Common myeloid progenitor, CD34-positive (primary cell): ENCODE results near the gene BICRAL. TPM values are rescaled to one million over a fixed set of nuclear protein-coding genes. Genes with fewer than 3 reads are reported as not detected.
"Not testable (repeated sequence)": the region's sequence is repeated elsewhere in the genome, so short reads cannot be mapped to it uniquely, and the experiment has no call there.

ENCODE experiments used
- CTCF ChIA-PET: fragments of 350-600 bp; sonication (Branson Sonifier 250); formaldehyde crosslinking; loops from one replicate; lab custom pipeline; 2021; ENCODE audit warnings: antibody characterized with exemption; lab: Charles Lee
- POLR2A ChIA-PET: fragments of 350-600 bp; sonication (Branson Sonifier 250); formaldehyde crosslinking; loops from one replicate; lab custom pipeline; 2021; ENCODE audit warnings: antibody characterized with exemption; lab: Charles Lee
- DNase-seq, 3 donors: peaks; one replicate each; pipeline versions ENCODE4 v3.0.0 to v3.0.0-alpha.2; 2013
- H3K27ac ChIP-seq, 2 experiments: 1 replicate in 1 of 2; 2 replicates in 1 of 2; pipeline ENCODE4 v1.7.0; 2013; ENCODE audit warnings: inconsistent platforms in 2 of 2, low read length in 2 of 2, mild to moderate bottlenecking in 2 of 2, low read depth in 1 of 2, moderate library complexity in 1 of 2; ENCODE audit not compliant: severe bottlenecking in 2 of 2, insufficient read depth in 1 of 2, poor library complexity in 1 of 2
- H3K27me3 ChIP-seq, 5 experiments: replicated peaks in 2 of 5; 1 replicate in 3 of 5; 2 replicates in 2 of 5; pipeline versions ENCODE4 v1.6.1 to v1.7.0; 2013; ENCODE audit warnings: low read length in 4 of 5, mild to moderate bottlenecking in 2 of 5, moderate library complexity in 2 of 5, inconsistent platforms in 1 of 5; ENCODE audit not compliant: insufficient read depth in 5 of 5, control insufficient read depth in 4 of 5
- H3K36me3 ChIP-seq, 4 experiments: 1 replicate in 2 of 4; 2 replicates in 2 of 4; pipeline versions ENCODE4 v1.6.1 to v1.7.0; 2013; ENCODE audit warnings: low read length in 3 of 4, control low read depth in 1 of 4, mild to moderate bottlenecking in 1 of 4; ENCODE audit not compliant: control insufficient read depth in 4 of 4, insufficient read depth in 4 of 4
- H3K4me1 ChIP-seq, 4 experiments: 1 replicate in 3 of 4; 2 replicates in 1 of 4; pipeline versions ENCODE4 v1.6.1 to v1.7.1; 2013; ENCODE audit warnings: low read length in 3 of 4, mild to moderate bottlenecking in 3 of 4, control low read depth in 1 of 4, inconsistent platforms in 1 of 4, moderate library complexity in 1 of 4; ENCODE audit not compliant: control insufficient read depth in 4 of 4, insufficient read depth in 4 of 4; ENCODE audit errors: control extremely low read depth in 1 of 4
- H3K4me3 ChIP-seq, 7 experiments: 1 replicate in 4 of 7; 2 replicates in 3 of 7; pipeline versions ENCODE4 v1.5.1 to v1.7.0; 2013; ENCODE audit warnings: mild to moderate bottlenecking in 7 of 7, low read length in 6 of 7, moderate library complexity in 6 of 7, inconsistent platforms in 2 of 7, low read depth in 2 of 7, control low read depth in 1 of 7; ENCODE audit not compliant: insufficient read depth in 4 of 7, control insufficient read depth in 1 of 7; ENCODE audit errors: extremely low read depth in 1 of 7
- H3K9me3 ChIP-seq, 5 experiments: 1 replicate in 4 of 5; 2 replicates in 1 of 5; pipeline versions ENCODE4 v1.6.1 to v1.7.1; 2013; ENCODE audit warnings: low read length in 4 of 5, mild to moderate bottlenecking in 2 of 5, inconsistent platforms in 1 of 5, low read depth in 1 of 5, moderate library complexity in 1 of 5; ENCODE audit not compliant: control insufficient read depth in 4 of 5, insufficient read depth in 2 of 5; ENCODE audit errors: control extremely low read depth in 1 of 5
- WGBS: methylation state at CpG from one replicate; pipeline ENCODE4 v1.1.5; 2013; ENCODE audit not compliant: insufficient coverage; 5-methylcytosine and 5-hydroxymethylcytosine counted together
- polyA plus RNA-seq: library from polyadenylated mRNA; unstranded; fragments of 120-200 nt; gene quantifications from one replicate; pipeline ENCODE4 v1.2.1, GENCODE V29; 2013

The BICRAL gene
- 13.4 TPM for polyA plus RNA-seq

- ChIA-PET CTCF (interaction anchor here (0.6 to 2.1 kb wide), 10 partner anchors 9 to 97 kb away, joined by 3 to 9 read pairs (median 3); partner anchors contain the start of gene RPL7L1), POLR2A (interaction anchor here (0.6 to 6.4 kb wide), 13 partner anchors 9 to 99 kb away, joined by 3 to 84 read pairs (median 4); partner anchors contain the start of genes RPL7L1 and TBCC)
- no peaks in the 10 kb centered on the region for H3K27me3 ChIP-seq
- peak within 1 kb of the TSS; percentile 98 to 99 for H3K27ac ChIP-seq
- H3K4me1 ChIP-seq: peaks cover 22 to 56% (median 39%) of the 10 kb centered on the region in 4 experiments
- no peaks in the 10 kb centered on the region for H3K9me3 ChIP-seq
- 0% methylated on average over 26 of the region's 70 CpGs for WGBS
- DNase-seq: peak; percentile 85 to 91 (median 91)
- H3K4me3 ChIP-seq: peak within 1 kb of the TSS; percentile 90 to 99 (median 97)
- no peaks in the 10 kb centered on the region for H3K36me3 ChIP-seq
Measured at GRCh38 chr6:42781796-42782688, at the start of gene BICRAL. BICRAL (plus strand) TSS chr6:42782052; CDS start chr6:42822023, 39,971 bp downstream.

GRCh38 chr6:42733867-42734481 is 47.9 kb upstream of the BICRAL start:
- CTCF ChIA-PET: not testable (repeated sequence)

GRCh38 chr6:42735976-42736375 is 45.9 kb upstream of the BICRAL start:
- ChIA-PET CTCF (interaction anchor here (2.0 kb wide), 1 partner anchor 9 kb away, joined by 6 read pairs; no protein-coding TSS in a partner anchor), POLR2A (no interaction called here)
- H3K36me3 ChIP-seq: no peaks in the 10 kb centered on the region
- H3K27me3 ChIP-seq: no peaks in the 10 kb centered on the region
- H3K9me3 ChIP-seq: peaks cover 0 to 2% (median 0%) of the 10 kb centered on the region in 5 experiments
- WGBS: 100% methylated on average over 2 of the region's 3 CpGs
- H3K4me1 ChIP-seq: no peaks in the 10 kb centered on the region
- no peak overlapping the region for H3K4me3 ChIP-seq
- DNase-seq: no peak
- no peak overlapping the region for H3K27ac ChIP-seq

More at GRCh38 chr6:42733867-42734481, 47.9 kb upstream of the BICRAL start:
- H3K27ac ChIP-seq, H3K4me3 ChIP-seq, H3K36me3 ChIP-seq, H3K27me3 ChIP-seq, H3K4me1 ChIP-seq, H3K9me3 ChIP-seq, DNase-seq, POLR2A ChIA-PET: not testable (repeated sequence)
- 95% methylated on average over 10 of the region's 13 CpGs for WGBS

GRCh38 chr6:42740725-42741124 is 41.1 kb upstream of the BICRAL start:
- CTCF ChIA-PET: interaction anchor here (0.6 to 8.3 kb wide), 6 partner anchors 13 to 110 kb away, joined by 3 to 61 read pairs (median 4); no protein-coding TSS in a partner anchor
- no peaks in the 10 kb centered on the region for H3K9me3 ChIP-seq
- peaks cover 12 to 38% (median 35%) of the 10 kb centered on the region in 4 experiments for H3K4me1 ChIP-seq
- WGBS: 100% methylated on average over 2 of the region's 3 CpGs
- no peaks in the 10 kb centered on the region for H3K36me3 ChIP-seq
- no peak overlapping the region for H3K4me3 ChIP-seq
- POLR2A ChIA-PET: interaction anchor here (1.0 kb wide), 1 partner anchor 14 kb away, joined by 4 read pairs; no protein-coding TSS in a partner anchor
- DNase-seq: no peak
- no peak overlapping the region for H3K27ac ChIP-seq
- H3K27me3 ChIP-seq: no peaks in the 10 kb centered on the region

GRCh38 chr6:42742116-42742894 is 39.5 kb upstream of the BICRAL start:
- Histone ChIP-seq H3K36me3 (no peaks in the 10 kb centered on the region), H3K9me3 (no peaks in the 10 kb centered on the region), H3K27ac (peak overlapping the region in 1 of 2 experiments; percentile 2), H3K4me3 (peak overlapping the region in 1 of 7 experiments; percentile 8), H3K4me1 (peaks cover 12 to 40% (median 37%) of the 10 kb centered on the region in 4 experiments), H3K27me3 (no peaks in the 10 kb centered on the region)
- POLR2A ChIA-PET: interaction anchor here (0.5 to 1.3 kb wide), 6 partner anchors 29 to 137 kb away, joined by 3 to 10 read pairs (median 3); partner anchors contain the start of gene RPL7L1
- WGBS: 70% methylated on average over 4 of the region's 5 CpGs
- CTCF ChIA-PET: interaction anchor here (0.6 to 8.3 kb wide), 5 partner anchors 14 to 81 kb away, joined by 3 to 61 read pairs (median 6); no protein-coding TSS in a partner anchor
- DNase-seq: peak; percentile 76 to 96 (median 91)

GRCh38 chr6:42744351-42744893 is 37.4 kb upstream of the BICRAL start:
- peak overlapping the region in 6 of 7 experiments; percentile 87 to 100 (median 97) for H3K4me3 ChIP-seq
- peaks cover 12 to 60% (median 48%) of the 10 kb centered on the region in 4 experiments for H3K4me1 ChIP-seq
- no peaks in the 10 kb centered on the region for H3K36me3 ChIP-seq
- POLR2A ChIA-PET: interaction anchor here (2.1 to 4.9 kb wide), 5 partner anchors 14 to 136 kb away, joined by 6 to 84 read pairs (median 15); partner anchors contain the start of genes BICRAL and RPL7L1
- CTCF ChIA-PET: interaction anchor here (0.8 to 8.3 kb wide), 5 partner anchors 17 to 38 kb away, joined by 3 to 61 read pairs (median 3); no protein-coding TSS in a partner anchor
- H3K27me3 ChIP-seq: no peaks in the 10 kb centered on the region
- WGBS: 83% methylated on average over 17 of the region's 21 CpGs
- no peaks in the 10 kb centered on the region for H3K9me3 ChIP-seq
- no peak for DNase-seq
- peak overlapping the region; percentile 6 to 96 for H3K27ac ChIP-seq
